PC-3 (cell line): ENCODE data around the gene SOS1.

ENCODE experiments used
- EZH2 ChIP-seq: fragments of 300-600 bp; sonication (generic); IDR thresholded peaks from one replicate; pipeline ENCODE4 v1.6.1; 2017; ENCODE audit warnings: antibody characterized with exemption, mild to moderate bottlenecking, low read length; ENCODE audit not compliant: unreplicated experiment
- EZH2phosphoT487 ChIP-seq: fragments of 300-600 bp; sonication (generic); IDR thresholded peaks from 2 replicates; pipeline ENCODE4 v1.6.1; 2018; ENCODE audit warnings: mild to moderate bottlenecking, antibody characterized with exemption, low read length, borderline replicate concordance
- TF ChIP-seq, protein P1 (sequence below): fragments of 300-600 bp; sonication (generic); conservative IDR thresholded peaks from 2 replicates; pipeline ENCODE4 v1.5.1; 2017; ENCODE audit warnings: antibody characterized with exemption, low read depth, mild to moderate bottlenecking, low read length

DNA sequence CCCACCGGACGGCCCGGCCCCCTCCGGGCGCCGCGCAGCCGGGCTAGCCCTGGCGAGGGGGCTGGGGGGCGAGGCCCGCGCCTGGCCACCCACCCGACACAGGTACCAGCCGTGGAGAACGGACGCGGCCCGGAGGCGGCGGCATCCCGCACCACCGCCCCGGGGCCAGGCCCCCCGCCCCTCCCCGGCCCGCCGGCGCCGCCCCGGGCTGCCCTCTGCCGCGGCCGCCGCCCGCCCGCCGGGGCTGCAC lies 405 bp downstream of the SOS1 start:
- TF ChIP-seq, protein P1, sequence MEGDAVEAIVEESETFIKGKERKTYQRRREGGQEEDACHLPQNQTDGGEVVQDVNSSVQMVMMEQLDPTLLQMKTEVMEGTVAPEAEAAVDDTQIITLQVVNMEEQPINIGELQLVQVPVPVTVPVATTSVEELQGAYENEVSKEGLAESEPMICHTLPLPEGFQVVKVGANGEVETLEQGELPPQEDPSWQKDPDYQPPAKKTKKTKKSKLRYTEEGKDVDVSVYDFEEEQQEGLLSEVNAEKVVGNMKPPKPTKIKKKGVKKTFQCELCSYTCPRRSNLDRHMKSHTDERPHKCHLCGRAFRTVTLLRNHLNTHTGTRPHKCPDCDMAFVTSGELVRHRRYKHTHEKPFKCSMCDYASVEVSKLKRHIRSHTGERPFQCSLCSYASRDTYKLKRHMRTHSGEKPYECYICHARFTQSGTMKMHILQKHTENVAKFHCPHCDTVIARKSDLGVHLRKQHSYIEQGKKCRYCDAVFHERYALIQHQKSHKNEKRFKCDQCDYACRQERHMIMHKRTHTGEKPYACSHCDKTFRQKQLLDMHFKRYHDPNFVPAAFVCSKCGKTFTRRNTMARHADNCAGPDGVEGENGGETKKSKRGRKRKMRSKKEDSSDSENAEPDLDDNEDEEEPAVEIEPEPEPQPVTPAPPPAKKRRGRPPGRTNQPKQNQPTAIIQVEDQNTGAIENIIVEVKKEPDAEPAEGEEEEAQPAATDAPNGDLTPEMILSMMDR: no peak
- TF ChIP-seq EZH2phosphoT487 (no peak), EZH2 (no peak)
